ENCODE measurements around the gene C16orf74. TPM values are rescaled to one million over a fixed set of nuclear protein-coding genes. Genes with fewer than 3 reads are reported as not detected.
A peak's percentile ranks its signal among the peaks of the same experiment; 100 is the strongest.

Gene C16orf74
- total and polyA plus RNA-seq, 2 of the 13 experiments (the other 11 are each of a cell fraction or from before 2014, with no cell fraction given), result 0.13 to 0.29 TPM

DNA sequence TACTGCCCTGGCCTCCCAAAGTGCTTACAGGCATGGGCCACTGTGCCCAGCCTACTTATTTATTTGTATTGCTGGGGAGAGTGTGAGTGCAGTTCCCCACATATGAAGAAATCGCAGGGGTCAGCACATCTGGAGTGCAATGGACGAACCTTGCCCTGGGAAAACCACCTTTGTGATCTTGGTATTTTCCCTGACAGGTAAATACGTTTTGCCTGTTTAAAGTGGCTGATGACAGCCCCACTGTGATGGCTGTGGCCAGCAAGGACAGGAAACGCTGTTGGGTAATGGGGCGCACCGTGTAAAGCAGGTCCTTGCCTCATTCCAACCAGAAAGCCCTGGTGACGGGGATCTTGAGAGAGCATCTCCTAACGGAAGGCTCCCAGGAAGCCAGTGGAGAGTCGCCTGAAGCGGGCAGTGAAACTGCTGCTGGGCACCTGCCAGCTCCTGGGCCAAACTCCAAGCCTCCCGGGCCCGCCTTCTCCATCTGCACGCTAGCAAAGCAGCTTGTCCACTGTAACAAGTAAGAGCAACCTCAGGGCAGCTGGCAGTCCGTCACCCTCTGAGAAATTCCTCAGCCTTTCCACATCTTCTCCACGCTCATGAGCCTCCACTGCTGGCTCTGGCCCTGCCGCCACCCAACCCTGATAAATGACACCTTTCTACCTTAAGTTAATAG is 30.9 kb upstream of the C16orf74 start (continued):
- TF ChIP-seq ZBTB42 (CRISPR knock-in tag; IDR thresholded peaks at IDR 0.05) (peak; percentile 93), ELF4 (CRISPR knock-in tag; IDR thresholded peaks at IDR 0.05; ENCODE audit: borderline replicate concordance) (no peak), HNF4G (IDR thresholded peaks at IDR 0.05; ENCODE audit: borderline replicate concordance, low read depth, low read length) (peak; percentile 35; the same call in 1 of the 2 replicates), HNF4G (CRISPR knock-in tag; IDR thresholded peaks at IDR 0.05; ENCODE audit: borderline replicate concordance, low read depth) (no peak), DR1 (CRISPR knock-in tag; IDR thresholded peaks at IDR 0.05) (no peak), ZNF367 (CRISPR knock-in tag; IDR thresholded peaks at IDR 0.05; ENCODE audit: borderline replicate concordance) (0 out of 2 replicates have a peak, but pooled peaks have one; percentile 40), FOXP1 (IDR thresholded peaks at IDR 0.05) (no peak), FOXP1 (CRISPR knock-in tag; IDR thresholded peaks at IDR 0.05) (0 out of 2 replicates have a peak, but pooled peaks have one; percentile 12), GATAD2A (CRISPR knock-in tag; IDR thresholded peaks at IDR 0.05) (no peak), ZNF674 (CRISPR knock-in tag; IDR thresholded peaks at IDR 0.05; ENCODE audit: low read depth) (no peak), STAG1 (CRISPR knock-in tag; IDR thresholded peaks at IDR 0.05) (no peak), HNF4A (CRISPR knock-in tag; IDR thresholded peaks at IDR 0.05) (peak; percentile 84), RARG (CRISPR knock-in tag; IDR thresholded peaks at IDR 0.05; ENCODE audit: low read depth) (no peak), ZNF615 (CRISPR knock-in tag; IDR thresholded peaks at IDR 0.05; ENCODE audit: borderline replicate concordance) (no peak)
- TF ChIP-seq, protein P1, sequence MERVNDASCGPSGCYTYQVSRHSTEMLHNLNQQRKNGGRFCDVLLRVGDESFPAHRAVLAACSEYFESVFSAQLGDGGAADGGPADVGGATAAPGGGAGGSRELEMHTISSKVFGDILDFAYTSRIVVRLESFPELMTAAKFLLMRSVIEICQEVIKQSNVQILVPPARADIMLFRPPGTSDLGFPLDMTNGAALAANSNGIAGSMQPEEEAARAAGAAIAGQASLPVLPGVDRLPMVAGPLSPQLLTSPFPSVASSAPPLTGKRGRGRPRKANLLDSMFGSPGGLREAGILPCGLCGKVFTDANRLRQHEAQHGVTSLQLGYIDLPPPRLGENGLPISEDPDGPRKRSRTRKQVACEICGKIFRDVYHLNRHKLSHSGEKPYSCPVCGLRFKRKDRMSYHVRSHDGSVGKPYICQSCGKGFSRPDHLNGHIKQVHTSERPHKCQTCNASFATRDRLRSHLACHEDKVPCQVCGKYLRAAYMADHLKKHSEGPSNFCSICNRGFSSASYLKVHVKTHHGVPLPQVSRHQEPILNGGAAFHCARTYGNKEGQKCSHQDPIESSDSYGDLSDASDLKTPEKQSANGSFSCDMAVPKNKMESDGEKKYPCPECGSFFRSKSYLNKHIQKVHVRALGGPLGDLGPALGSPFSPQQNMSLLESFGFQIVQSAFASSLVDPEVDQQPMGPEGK (CRISPR knock-in tag; IDR thresholded peaks at IDR 0.05), result peak; percentile 44; the same call in 1 of the 2 replicates
- TF ChIP-seq, protein P2, sequence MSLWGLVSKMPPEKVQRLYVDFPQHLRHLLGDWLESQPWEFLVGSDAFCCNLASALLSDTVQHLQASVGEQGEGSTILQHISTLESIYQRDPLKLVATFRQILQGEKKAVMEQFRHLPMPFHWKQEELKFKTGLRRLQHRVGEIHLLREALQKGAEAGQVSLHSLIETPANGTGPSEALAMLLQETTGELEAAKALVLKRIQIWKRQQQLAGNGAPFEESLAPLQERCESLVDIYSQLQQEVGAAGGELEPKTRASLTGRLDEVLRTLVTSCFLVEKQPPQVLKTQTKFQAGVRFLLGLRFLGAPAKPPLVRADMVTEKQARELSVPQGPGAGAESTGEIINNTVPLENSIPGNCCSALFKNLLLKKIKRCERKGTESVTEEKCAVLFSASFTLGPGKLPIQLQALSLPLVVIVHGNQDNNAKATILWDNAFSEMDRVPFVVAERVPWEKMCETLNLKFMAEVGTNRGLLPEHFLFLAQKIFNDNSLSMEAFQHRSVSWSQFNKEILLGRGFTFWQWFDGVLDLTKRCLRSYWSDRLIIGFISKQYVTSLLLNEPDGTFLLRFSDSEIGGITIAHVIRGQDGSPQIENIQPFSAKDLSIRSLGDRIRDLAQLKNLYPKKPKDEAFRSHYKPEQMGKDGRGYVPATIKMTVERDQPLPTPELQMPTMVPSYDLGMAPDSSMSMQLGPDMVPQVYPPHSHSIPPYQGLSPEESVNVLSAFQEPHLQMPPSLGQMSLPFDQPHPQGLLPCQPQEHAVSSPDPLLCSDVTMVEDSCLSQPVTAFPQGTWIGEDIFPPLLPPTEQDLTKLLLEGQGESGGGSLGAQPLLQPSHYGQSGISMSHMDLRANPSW (CRISPR knock-in tag; IDR thresholded peaks at IDR 0.05; ENCODE audit: borderline replicate concordance), result no peak
- TF ChIP-seq, protein P3, sequence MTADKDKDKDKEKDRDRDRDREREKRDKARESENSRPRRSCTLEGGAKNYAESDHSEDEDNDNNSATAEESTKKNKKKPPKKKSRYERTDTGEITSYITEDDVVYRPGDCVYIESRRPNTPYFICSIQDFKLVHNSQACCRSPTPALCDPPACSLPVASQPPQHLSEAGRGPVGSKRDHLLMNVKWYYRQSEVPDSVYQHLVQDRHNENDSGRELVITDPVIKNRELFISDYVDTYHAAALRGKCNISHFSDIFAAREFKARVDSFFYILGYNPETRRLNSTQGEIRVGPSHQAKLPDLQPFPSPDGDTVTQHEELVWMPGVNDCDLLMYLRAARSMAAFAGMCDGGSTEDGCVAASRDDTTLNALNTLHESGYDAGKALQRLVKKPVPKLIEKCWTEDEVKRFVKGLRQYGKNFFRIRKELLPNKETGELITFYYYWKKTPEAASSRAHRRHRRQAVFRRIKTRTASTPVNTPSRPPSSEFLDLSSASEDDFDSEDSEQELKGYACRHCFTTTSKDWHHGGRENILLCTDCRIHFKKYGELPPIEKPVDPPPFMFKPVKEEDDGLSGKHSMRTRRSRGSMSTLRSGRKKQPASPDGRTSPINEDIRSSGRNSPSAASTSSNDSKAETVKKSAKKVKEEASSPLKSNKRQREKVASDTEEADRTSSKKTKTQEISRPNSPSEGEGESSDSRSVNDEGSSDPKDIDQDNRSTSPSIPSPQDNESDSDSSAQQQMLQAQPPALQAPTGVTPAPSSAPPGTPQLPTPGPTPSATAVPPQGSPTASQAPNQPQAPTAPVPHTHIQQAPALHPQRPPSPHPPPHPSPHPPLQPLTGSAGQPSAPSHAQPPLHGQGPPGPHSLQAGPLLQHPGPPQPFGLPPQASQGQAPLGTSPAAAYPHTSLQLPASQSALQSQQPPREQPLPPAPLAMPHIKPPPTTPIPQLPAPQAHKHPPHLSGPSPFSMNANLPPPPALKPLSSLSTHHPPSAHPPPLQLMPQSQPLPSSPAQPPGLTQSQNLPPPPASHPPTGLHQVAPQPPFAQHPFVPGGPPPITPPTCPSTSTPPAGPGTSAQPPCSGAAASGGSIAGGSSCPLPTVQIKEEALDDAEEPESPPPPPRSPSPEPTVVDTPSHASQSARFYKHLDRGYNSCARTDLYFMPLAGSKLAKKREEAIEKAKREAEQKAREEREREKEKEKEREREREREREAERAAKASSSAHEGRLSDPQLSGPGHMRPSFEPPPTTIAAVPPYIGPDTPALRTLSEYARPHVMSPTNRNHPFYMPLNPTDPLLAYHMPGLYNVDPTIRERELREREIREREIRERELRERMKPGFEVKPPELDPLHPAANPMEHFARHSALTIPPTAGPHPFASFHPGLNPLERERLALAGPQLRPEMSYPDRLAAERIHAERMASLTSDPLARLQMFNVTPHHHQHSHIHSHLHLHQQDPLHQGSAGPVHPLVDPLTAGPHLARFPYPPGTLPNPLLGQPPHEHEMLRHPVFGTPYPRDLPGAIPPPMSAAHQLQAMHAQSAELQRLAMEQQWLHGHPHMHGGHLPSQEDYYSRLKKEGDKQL (CRISPR knock-in tag; IDR thresholded peaks at IDR 0.05; ENCODE audit: low read depth), result no peak
- TF ChIP-seq, protein P4, sequence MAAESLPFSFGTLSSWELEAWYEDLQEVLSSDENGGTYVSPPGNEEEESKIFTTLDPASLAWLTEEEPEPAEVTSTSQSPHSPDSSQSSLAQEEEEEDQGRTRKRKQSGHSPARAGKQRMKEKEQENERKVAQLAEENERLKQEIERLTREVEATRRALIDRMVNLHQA (CRISPR knock-in tag; IDR thresholded peaks at IDR 0.05), result no peak
